GM12864 (cell line): Measurements from ENCODE around the gene PCGF3.

Experiments
- DNase-seq: peaks from one replicate; pipeline ENCODE4 v3.0.0-alpha.2; 2011; ENCODE audit warnings: low read depth
- H3K4me3 ChIP-seq: 2 replicates; pipeline ENCODE4 v1.5.1; 2011; ENCODE audit warnings: mild to moderate bottlenecking, low read depth, low read length, control low read depth
- TF ChIP-seq, protein P1 (sequence below): IDR thresholded peaks from 2 replicates; pipeline ENCODE4 v1.5.1; 2011; ENCODE audit warnings: low read depth, mild to moderate bottlenecking, moderate library complexity, low read length, control low read depth, inconsistent platforms; ENCODE audit errors: missing control alignments

The PCGF3 gene

DNA sequence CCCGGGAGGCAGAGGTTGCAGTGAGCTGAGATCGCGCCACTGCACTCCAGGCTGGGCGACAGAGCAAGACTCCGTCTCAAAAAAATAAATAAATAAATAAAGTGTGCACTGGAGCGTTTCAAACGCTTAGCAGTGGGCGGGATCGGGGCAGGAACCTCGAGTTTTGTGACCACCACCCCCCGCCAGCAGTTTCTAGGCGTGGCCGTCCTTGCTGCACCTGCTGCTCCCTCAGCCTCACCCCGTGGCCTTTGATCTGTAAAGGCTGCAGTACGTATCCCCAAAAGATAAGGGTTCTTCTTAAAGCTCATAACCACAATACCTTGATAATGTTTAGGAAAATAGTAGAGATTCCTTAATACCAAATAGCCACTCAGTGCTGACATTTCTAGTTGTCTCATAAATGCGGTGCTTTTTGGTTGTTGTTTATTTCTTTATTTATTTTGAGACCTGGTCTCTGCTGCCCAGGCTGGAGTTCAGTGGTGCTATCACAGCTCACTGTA, 33.2 kb downstream of the PCGF3 start:
- TF ChIP-seq, protein P1, sequence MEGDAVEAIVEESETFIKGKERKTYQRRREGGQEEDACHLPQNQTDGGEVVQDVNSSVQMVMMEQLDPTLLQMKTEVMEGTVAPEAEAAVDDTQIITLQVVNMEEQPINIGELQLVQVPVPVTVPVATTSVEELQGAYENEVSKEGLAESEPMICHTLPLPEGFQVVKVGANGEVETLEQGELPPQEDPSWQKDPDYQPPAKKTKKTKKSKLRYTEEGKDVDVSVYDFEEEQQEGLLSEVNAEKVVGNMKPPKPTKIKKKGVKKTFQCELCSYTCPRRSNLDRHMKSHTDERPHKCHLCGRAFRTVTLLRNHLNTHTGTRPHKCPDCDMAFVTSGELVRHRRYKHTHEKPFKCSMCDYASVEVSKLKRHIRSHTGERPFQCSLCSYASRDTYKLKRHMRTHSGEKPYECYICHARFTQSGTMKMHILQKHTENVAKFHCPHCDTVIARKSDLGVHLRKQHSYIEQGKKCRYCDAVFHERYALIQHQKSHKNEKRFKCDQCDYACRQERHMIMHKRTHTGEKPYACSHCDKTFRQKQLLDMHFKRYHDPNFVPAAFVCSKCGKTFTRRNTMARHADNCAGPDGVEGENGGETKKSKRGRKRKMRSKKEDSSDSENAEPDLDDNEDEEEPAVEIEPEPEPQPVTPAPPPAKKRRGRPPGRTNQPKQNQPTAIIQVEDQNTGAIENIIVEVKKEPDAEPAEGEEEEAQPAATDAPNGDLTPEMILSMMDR = no peak
- no peak for DNase-seq

DNA sequence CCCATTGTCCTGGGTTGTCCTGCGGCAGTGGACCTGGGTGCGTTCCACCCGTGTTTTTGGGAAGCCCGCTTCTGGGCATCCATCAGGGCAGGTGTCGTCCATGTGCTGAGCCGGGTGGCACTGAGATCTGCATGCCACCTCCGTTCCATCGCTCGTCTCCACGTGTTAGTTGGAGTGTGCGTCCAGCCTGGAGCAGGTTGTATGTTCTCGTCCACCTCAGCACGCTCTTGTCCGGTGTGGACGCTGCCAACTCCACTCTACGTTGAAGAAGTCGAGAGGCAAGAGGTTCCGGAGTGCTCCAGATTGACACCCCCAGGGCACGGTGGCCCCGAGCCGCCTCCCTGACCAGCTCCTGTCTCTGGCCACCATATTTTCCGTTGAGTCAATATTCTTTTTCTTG, 33.9 kb downstream of the PCGF3 start:
- TF ChIP-seq, protein P1 = no peak
- no peak overlapping the region for H3K4me3 ChIP-seq
- no peak for DNase-seq

More for the DNA sequence above, 33.2 kb downstream of the PCGF3 start:
- no peak overlapping the region for H3K4me3 ChIP-seq

DNA sequence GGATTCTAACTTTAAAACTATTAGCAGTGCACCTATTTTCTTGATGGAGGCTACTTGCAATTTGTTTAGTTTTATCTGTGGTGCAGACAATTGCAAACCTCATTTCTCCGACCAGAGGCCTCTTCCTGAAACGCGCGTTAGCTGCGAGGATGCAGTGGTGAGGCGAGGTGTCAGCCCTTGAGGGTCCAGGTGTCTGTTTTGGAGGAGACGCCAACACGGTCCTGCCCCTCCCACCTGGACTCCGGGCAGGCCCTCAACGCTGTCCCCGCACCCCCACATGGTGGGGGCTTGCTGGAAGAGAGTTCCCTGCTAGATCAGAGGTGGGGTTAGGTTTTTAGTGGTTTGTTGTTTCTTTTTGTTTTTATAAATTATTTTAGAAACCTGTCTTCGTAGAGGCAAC, 34.4 kb downstream of the PCGF3 start:
- H3K4me3 ChIP-seq = no peak overlapping the region
- TF ChIP-seq, protein P1 = no peak
- DNase-seq = no peak

DNA sequence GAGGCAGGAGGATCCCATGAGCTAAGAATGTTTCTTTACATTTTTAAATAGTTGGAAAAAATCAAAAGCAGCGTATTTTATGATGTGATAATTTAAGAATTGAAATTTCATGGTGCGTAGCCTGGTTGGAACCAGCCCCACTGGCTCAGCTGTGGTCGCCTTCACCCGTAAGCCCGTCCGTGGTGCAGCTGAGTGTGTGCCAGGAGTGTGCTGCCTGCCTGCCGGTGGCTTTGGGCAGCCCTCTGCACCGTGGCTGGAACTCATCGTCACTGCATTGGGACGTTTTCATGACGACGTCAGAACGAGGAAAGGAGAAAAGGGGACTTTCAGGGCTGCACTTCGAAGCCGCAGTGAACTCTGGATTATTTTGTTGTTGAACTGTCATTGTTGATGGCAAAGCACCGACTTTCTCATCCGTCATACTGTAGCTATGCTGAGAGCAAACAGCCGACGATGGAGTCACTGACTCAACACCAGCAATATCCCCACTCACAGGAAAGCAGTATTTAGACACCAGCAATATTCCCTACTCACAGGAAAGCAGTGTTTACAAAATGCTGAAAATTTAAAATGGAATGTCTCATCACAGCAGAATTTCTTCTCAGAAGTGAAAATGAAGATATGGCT, 35.1 kb downstream of the PCGF3 start:
- no peak overlapping the region for H3K4me3 ChIP-seq
- DNase-seq = no peak
- TF ChIP-seq, protein P1 = no peak

DNA sequence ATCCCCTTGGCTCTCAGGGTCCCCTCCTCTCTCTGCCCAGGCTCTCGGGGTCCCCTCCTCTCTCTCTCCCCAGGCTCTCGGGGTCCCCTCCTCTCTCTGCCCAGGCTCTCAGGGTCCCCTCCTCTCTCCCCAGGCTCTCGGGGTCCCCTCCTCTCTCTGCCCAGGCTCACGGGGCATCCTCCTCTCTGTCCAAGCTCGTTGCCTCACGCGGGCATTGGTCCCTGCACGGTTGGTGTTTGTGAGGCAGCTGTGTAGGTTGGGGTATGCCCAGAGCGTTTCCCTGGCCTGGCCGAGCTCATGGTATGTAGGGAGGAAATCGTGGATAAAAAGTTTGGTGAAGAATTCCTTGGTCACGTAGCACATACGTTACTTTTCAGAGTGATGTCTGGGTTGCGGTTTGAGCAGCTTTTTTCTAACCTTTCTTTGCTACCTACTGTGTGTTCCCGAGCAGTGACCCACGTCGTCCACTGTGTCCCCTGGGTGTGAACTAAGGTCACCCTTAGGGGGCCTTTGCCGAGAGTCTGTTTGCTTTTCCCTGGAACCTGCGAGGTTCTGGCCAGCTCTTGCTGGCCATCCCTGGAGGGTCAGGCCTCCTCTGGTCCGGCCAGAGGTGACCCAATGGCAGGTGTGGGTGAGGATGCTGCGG, 36.6 kb downstream of the PCGF3 start:
- H3K4me3 ChIP-seq = no peak overlapping the region
- DNase-seq = no peak
- TF ChIP-seq, protein P1 = no peak

DNA sequence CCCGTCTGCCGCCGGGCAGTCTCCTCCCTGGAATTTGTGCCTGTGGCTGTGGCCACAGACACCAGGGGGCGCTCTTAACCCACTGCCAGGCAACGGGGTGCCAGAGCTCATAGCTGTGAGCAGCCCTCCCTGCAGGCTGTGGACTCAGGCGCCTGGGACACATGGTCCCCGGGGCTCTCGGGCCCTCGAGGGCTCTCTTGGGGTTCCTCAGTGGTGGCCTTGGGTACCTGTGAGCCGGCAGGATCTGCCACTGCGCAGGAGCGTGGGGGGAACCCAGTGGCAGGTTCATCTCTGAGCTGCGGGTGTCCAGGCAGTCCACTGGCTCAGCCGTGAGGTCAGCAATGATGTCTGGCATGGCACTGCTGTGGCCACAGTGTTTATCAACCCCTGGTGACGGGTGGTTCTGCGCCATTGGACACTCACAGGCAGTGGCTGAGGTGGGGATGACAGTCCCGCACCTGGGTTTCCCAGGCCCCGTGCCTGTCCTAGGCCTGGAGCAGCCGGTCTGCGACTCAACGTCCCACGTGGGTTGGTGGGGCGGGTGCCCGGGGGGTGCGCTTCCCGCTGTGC, 37.2 kb downstream of the PCGF3 start:
- TF ChIP-seq, protein P1 = peak; percentile 92
- H3K4me3 ChIP-seq = no peak overlapping the region
- no peak for DNase-seq
